ENCODE data around the gene TTC31.

Gene TTC31

GRCh38 chr2:74524955-74525716 lies 42.3 kb downstream of the TTC31 start:
- in situ Hi-C loops (cut with HindIII; ENCODE audit: low sequenced_read_pairs), result no loop called here

- in situ Hi-C loops (cut with HindIII; ENCODE audit: low sequenced_read_pairs), result no loop called here
Observed at GRCh38 chr2:74525717-74526648, 43.1 kb downstream of the TTC31 start, which contains the start of gene DQX1. Gene DQX1, minus strand, starts transcription at chr2:74526231. Its CDS starts 502 bp downstream, at chr2:74525729.

- in situ Hi-C loops (cut with HindIII; ENCODE audit: low sequenced_read_pairs), result no loop called here
Observed at GRCh38 chr2:74526649-74527230, 43.9 kb downstream of the TTC31 start.

GRCh38 chr2:74527741-74528140 lies 44.9 kb downstream of the TTC31 start:
- in situ Hi-C loops (cut with HindIII; ENCODE audit: low sequenced_read_pairs), result no loop called here

- in situ Hi-C loops (cut with HindIII; ENCODE audit: low sequenced_read_pairs), result no loop called here
Observed at GRCh38 chr2:74528600-74529356, 45.9 kb downstream of the TTC31 start.

- in situ Hi-C loops (cut with HindIII; ENCODE audit: low sequenced_read_pairs), result no loop called here
Observed at GRCh38 chr2:74529357-74530238, 46.7 kb downstream of the TTC31 start, which contains the start of the genes AUP1 and HTRA2. Gene AUP1, minus strand, starts transcription at chr2:74529706. Its CDS starts 77 bp downstream, at chr2:74529629. Gene HTRA2, plus strand, starts transcription at chr2:74529933. Its CDS starts 74 bp downstream, at chr2:74530007.

GRCh38 chr2:74530239-74531187 lies 47.6 kb downstream of the TTC31 start:
- in situ Hi-C loops (cut with HindIII; ENCODE audit: low sequenced_read_pairs), result no loop called here

- in situ Hi-C loops (cut with HindIII; ENCODE audit: low sequenced_read_pairs), result no loop called here
Observed at GRCh38 chr2:74531666-74532065, 48.8 kb downstream of the TTC31 start.

- in situ Hi-C loops (cut with HindIII; ENCODE audit: low sequenced_read_pairs), result no loop called here
Observed at GRCh38 chr2:74532222-74532621, 49.3 kb downstream of the TTC31 start.

GRCh38 chr2:74533464-74533863 lies 50.6 kb downstream of the TTC31 start:
- in situ Hi-C loops (cut with HindIII; ENCODE audit: low sequenced_read_pairs), result no loop called here

- in situ Hi-C loops (cut with HindIII; ENCODE audit: low sequenced_read_pairs), result no loop called here
Observed at GRCh38 chr2:74534411-74534810, 51.5 kb downstream of the TTC31 start.

GRCh38 chr2:74535440-74535965 lies 52.6 kb downstream of the TTC31 start:
- in situ Hi-C loops (cut with HindIII; ENCODE audit: low sequenced_read_pairs), result loop anchor here (5.0 kb wide), 2 partner anchors 52 to 103 kb away; no protein-coding TSS in a partner anchor

GRCh38 chr2:74536166-74536950 lies 53.5 kb downstream of the TTC31 start:
- in situ Hi-C loops (cut with HindIII; ENCODE audit: low sequenced_read_pairs), result loop anchor here (5.0 kb wide), 2 partner anchors 51 to 104 kb away; no protein-coding TSS in a partner anchor

GRCh38 chr2:74537140-74537539 lies 54.3 kb downstream of the TTC31 start:
- in situ Hi-C loops (cut with HindIII; ENCODE audit: low sequenced_read_pairs), result loop anchor here (5.0 kb wide), 2 partner anchors 50 to 105 kb away; no protein-coding TSS in a partner anchor

- in situ Hi-C loops (cut with HindIII; ENCODE audit: low sequenced_read_pairs), result loop anchor here (5.0 kb wide), 2 partner anchors 48 to 107 kb away; no protein-coding TSS in a partner anchor
Observed at GRCh38 chr2:74538881-74539339, 56.0 kb downstream of the TTC31 start.

GRCh38 chr2:74540291-74540690 lies 57.4 kb downstream of the TTC31 start:
- in situ Hi-C loops (cut with HindIII; ENCODE audit: low sequenced_read_pairs), result no loop called here

GRCh38 chr2:74542978-74543377 lies 60.1 kb downstream of the TTC31 start:
- in situ Hi-C loops (cut with HindIII; ENCODE audit: low sequenced_read_pairs), result no loop called here

All from endothelial cell of hepatic sinusoid (primary cell).